K562 (cell line): ENCODE data around the gene HNF4A. TPM values are rescaled to one million over a fixed set of nuclear protein-coding genes. Genes with fewer than 3 reads are reported as not detected.

Source experiments
- ATAC-seq: fragments of 200-7000 bp; cut with Tn5 transposase; 3 replicates; pipeline ENCODE4 v1.9.1; 2020; ENCODE audit warnings: moderate library complexity
- BruUV-seq: library from RNA; stranded (reverse); fragments of 400-500 nt; replicated peaks from 2 replicates; lab custom pipeline; 2021; lab: Mats Ljungman, UMichigan
- CTCF ChIA-PET: fragments of 300-600 bp; formaldehyde crosslinking; extraction: SDS; loops from one replicate; lab custom pipeline; 2021; ENCODE audit warnings: low intra/inter-chr PET ratio; lab: Yijun Ruan, JAX
- POLR2A ChIA-PET: fragments of 300-600, 350-650 bp; sonication (Branson Sonifier 250); formaldehyde crosslinking; extraction: SDS; loops from one replicate; lab custom pipeline; 2021; ENCODE audit warnings: antibody characterized with exemption, inconsistent platforms; lab: Yijun Ruan, JAX
- DNase-seq, 4 experiments: peaks; one replicate each; pipeline versions ENCODE4 v3.0.0 to v3.0.0-alpha.2; 2011 to 2018; ENCODE audit warnings: low spot score in 3 of 4, mixed read lengths in 3 of 4; ENCODE audit errors: extremely low read depth in 1 of 4
- FAIRE-seq: peaks from 2 replicates; lab custom pipeline; 2011; peaks lifted over from hg19 to GRCh38; lab: Jason Lieb, UNC
- H2AFZ ChIP-seq: 2 replicates; pipeline ENCODE4 v1.6.0; 2011; ENCODE audit warnings: low read depth, low read length, control low read depth, inconsistent platforms
- H3K27ac ChIP-seq: fragments of 200-600 bp; 3 replicates; pipeline ENCODE4 v1.8.0; 2011; ENCODE audit warnings: low read depth, mild to moderate bottlenecking, control low read depth, inconsistent platforms, low read length, moderate library complexity, mixed read lengths; ENCODE audit errors: extremely low read depth
- H3K27me3 ChIP-seq, 2 experiments: fragments of 300-600 bp in 1 of 2; 2 replicates in 1 of 2; 3 replicates in 1 of 2; pipeline versions ENCODE4 v1.6.0 to v1.8.0; 2011; ENCODE audit warnings: inconsistent platforms in 2 of 2, low read length in 2 of 2, mild to moderate bottlenecking in 1 of 2, mixed read lengths in 1 of 2, moderate library complexity in 1 of 2; ENCODE audit not compliant: control insufficient read depth in 2 of 2, insufficient read depth in 2 of 2
- H3K36me3 ChIP-seq: fragments of 300-600 bp; 3 replicates; pipeline ENCODE4 v1.8.0; 2011; ENCODE audit warnings: mild to moderate bottlenecking, low read length, inconsistent platforms; ENCODE audit not compliant: control insufficient read depth, insufficient read depth
- H3K4me1 ChIP-seq, 2 experiments: fragments of 200-600 bp in 1 of 2; replicated peaks in 1 of 2; 2 replicates in 1 of 2; 3 replicates in 1 of 2; pipeline versions ENCODE4 v1.5.1 to v1.8.0; 2011; ENCODE audit warnings: inconsistent platforms in 2 of 2, low read length in 2 of 2, mild to moderate bottlenecking in 1 of 2, mixed read lengths in 1 of 2, moderate library complexity in 1 of 2; ENCODE audit not compliant: control insufficient read depth in 2 of 2, insufficient read depth in 2 of 2
- H3K4me2 ChIP-seq: 2 replicates; pipeline ENCODE4 v1.6.1; 2011; ENCODE audit warnings: low read length, control low read depth, inconsistent platforms, mixed read lengths; ENCODE audit not compliant: insufficient read depth
- H3K4me3 ChIP-seq: fragments of 200-600 bp; sonication (generic), shearing (Covaris generic); 2 replicates; pipeline ENCODE4 v1.5.1; 2016; ENCODE audit warnings: control low read depth, inconsistent platforms
- H3K79me2 ChIP-seq: fragments of 200-600 bp; 3 replicates; pipeline ENCODE4 v1.8.0; 2011; ENCODE audit warnings: low read length, inconsistent platforms; ENCODE audit not compliant: control insufficient read depth, insufficient read depth
- H3K9ac ChIP-seq, 2 experiments: 2 replicates each; pipeline versions ENCODE4 v1.6.0 to v1.6.1; 2011; ENCODE audit warnings: low read depth in 2 of 2, low read length in 2 of 2, control low read depth in 1 of 2, inconsistent platforms in 1 of 2, mild to moderate bottlenecking in 1 of 2, mixed read lengths in 1 of 2; ENCODE audit not compliant: insufficient read depth in 1 of 2
- H3K9me1 ChIP-seq: one replicate; pipeline ENCODE4 v1.6.0; 2011; ENCODE audit warnings: inconsistent platforms, mild to moderate bottlenecking, low read length, moderate library complexity; ENCODE audit not compliant: control insufficient read depth, insufficient read depth
- H3K9me3 ChIP-seq: replicated peaks from 2 replicates; pipeline ENCODE4 v1.5.1; 2011; ENCODE audit warnings: low read depth, low read length, inconsistent platforms; ENCODE audit not compliant: control insufficient read depth, insufficient read depth
- H4K20me1 ChIP-seq: replicated peaks from 2 replicates; pipeline ENCODE4 v1.6.1; 2011; ENCODE audit warnings: low read length, inconsistent platforms, mixed read lengths; ENCODE audit not compliant: control insufficient read depth, insufficient read depth
- CEBPG ChIP-seq, 3 experiments: fragments of 200-800 bp in 1 of 3; sonication (Bioruptor generic) in 1 of 3; sonication (generic) in 1 of 3; formaldehyde crosslinking in 1 of 3; IDR thresholded peaks in 2 of 3; conservative IDR thresholded peaks in 1 of 3; 2 replicates each; pipeline versions ENCODE4 v1.6.1 to v1.8.0; 2016 to 2022; ENCODE audit warnings: missing compliant biosample characterization in 2 of 3, missing genetic modification characterization in 2 of 3, mild to moderate bottlenecking in 1 of 3, missing genetic modification reagents in 1 of 3
- HDAC3 ChIP-seq: fragments of 450-650 bp; IDR thresholded peaks from 2 replicates; pipeline ENCODE4 v1.6.1; 2018; ENCODE audit warnings: borderline replicate concordance, mild to moderate bottlenecking, moderate library complexity; ENCODE audit not compliant: partially characterized antibody
- HDGF ChIP-seq: fragments of 450-650 bp; IDR thresholded peaks from 2 replicates; pipeline ENCODE4 v1.6.1; 2016
- MED1 ChIP-seq: sonication (generic); formaldehyde crosslinking; IDR thresholded peaks from 2 replicates; pipeline ENCODE4 v1.8.1; 2023; ENCODE audit warnings: missing genetic modification reagents, borderline replicate concordance
- TGIF2 ChIP-seq: sonication (generic); formaldehyde crosslinking; IDR thresholded peaks from 2 replicates; pipeline ENCODE4 v1.8.1; 2022; ENCODE audit warnings: mild to moderate bottlenecking, missing genetic modification reagents, moderate library complexity
- ZBTB40 ChIP-seq, 2 experiments: fragments of 450-650 bp in 1 of 2; sonication (generic) in 1 of 2; formaldehyde crosslinking in 1 of 2; IDR thresholded peaks; 2 replicates each; pipeline versions ENCODE4 v1.7.1 to v1.9.0; 2016 to 2022; ENCODE audit warnings: inconsistent platforms in 1 of 2, mild to moderate bottlenecking in 1 of 2, missing genetic modification reagents in 1 of 2
- ZNF668 ChIP-seq: fragments of 250-450 bp; sonication (Bioruptor Pico); IDR thresholded peaks from 2 replicates; pipeline ENCODE4 v1.8.0; 2022; ENCODE audit warnings: mild to moderate bottlenecking, inconsistent platforms
- WGBS: fragments of 100-300 bp; shearing (Covaris generic); methylation state at CpG from one replicate; pipeline ENCODE4 v1.1.6; 2016; ENCODE audit warnings: low coverage, mixed read lengths; ENCODE audit not compliant: insufficient coverage; ENCODE audit errors: missing lambda C conversion rate; 5-methylcytosine and 5-hydroxymethylcytosine counted together
- in situ Hi-C: fragments of 300-500 bp; cut with MboI; formaldehyde crosslinking; loops from 4 replicates; pipeline ENCODE4 v1.15.0; 2018; ENCODE audit warnings: inconsistent platforms, mixed read lengths
- intact Hi-C: fragments of 100-400 bp; cut with micrococcal nuclease; formaldehyde crosslinking; loops from 2 replicates; pipeline ENCODE4 v1.14.2; 2022
- polyA plus RNA-seq, 8 experiments: library from polyadenylated mRNA; depleted of rRNA in 4 of 8; stranded (reverse) in 5 of 8; unstranded in 3 of 8; fragments of >200 nt; fragmentation: Nextera tagmentation in 2 of 8; fragmentation: Illumina TruSeq in 1 of 8; extraction: Ambion mirVana in 2 of 8; extraction: Trizol in 1 of 8; gene quantifications; 2 replicates each; pipeline versions ENCODE4 v1.2.1 to v1.2.3, GENCODE V29; 2011 to 2014; ENCODE audit warnings: inconsistent platforms in 1 of 8, missing spikeins in 1 of 8
- total RNA-seq, 7 experiments: library from RNA; depleted of rRNA in 6 of 7; stranded (reverse); fragments of >200 nt in 6 of 7; fragmentation: Illumina TruSeq in 2 of 7; extraction: Trizol in 2 of 7; gene quantifications; 2 replicates each; pipeline versions ENCODE4 v1.2.1 to v1.2.3, GENCODE V29; 2011 to 2021; ENCODE audit warnings: low replicate concordance in 1 of 7
- TF ChIP-seq, protein P1 (sequence below): fragments of 250-450 bp; sonication (Bioruptor Pico); IDR thresholded peaks from 2 replicates; pipeline ENCODE4 v1.5.0; 2021

The HNF4A gene
- total and polyA plus RNA-seq, 9 of the 15 experiments (the other 6 are each of a cell fraction or from before 2014, with no cell fraction given): 0.03 to 0.27 (median 0.08) TPM; not detected in 5

- H3K4me3 ChIP-seq: no peak overlapping the region
- H2AFZ ChIP-seq: no peak overlapping the region
- peak; percentile 20; the same call in 1 of the 3 replicates for ATAC-seq
- no peaks in the 10 kb centered on the region for H3K9me3 ChIP-seq
- intact Hi-C loops: no loop called here
- no peak for DNase-seq
- H3K9ac ChIP-seq: no peak overlapping the region
- CTCF ChIA-PET: no interaction called here
- POLR2A ChIA-PET: interaction anchor here (0.6 to 1.2 kb wide), 2 partner anchors 29 to 51 kb away, joined by 3 read pairs; no protein-coding TSS in a partner anchor
- no peaks in the 10 kb centered on the region for H3K79me2 ChIP-seq
- peaks cover 27 to 37% of the 10 kb centered on the region in 2 experiments for H3K27me3 ChIP-seq
- H3K4me1 ChIP-seq: no peaks in the 10 kb centered on the region; a peak in 1 of 5 replicates
- 3% methylated on average over 12 of the region's 12 CpGs for WGBS
- no peaks in the 10 kb centered on the region for H3K9me1 ChIP-seq
- peaks cover 3% of the 10 kb centered on the region; the same call in 1 of the 2 replicates for H4K20me1 ChIP-seq
- no peak overlapping the region for H3K27ac ChIP-seq
- no peak for FAIRE-seq
- in situ Hi-C loops: no loop called here
- H3K4me2 ChIP-seq: no peak overlapping the region
- BruUV-seq: no TSS peak
- H3K36me3 ChIP-seq: no peaks in the 10 kb centered on the region
- TF ChIP-seq CEBPG (CRISPR knock-in tag; IDR thresholded peaks at IDR 0.05): no peak
- TF ChIP-seq CEBPG (tag; conservative IDR thresholded peaks at IDR 0.05 in 1 of 2, IDR thresholded peaks at IDR 0.05 in 1 of 2): no peak
- no peak for TF ChIP-seq MED1 (CRISPR knock-in tag)
- no peak for TF ChIP-seq ZBTB40 (IDR thresholded peaks at IDR 0.05)
- no peak for TF ChIP-seq ZBTB40 (CRISPR knock-in tag; IDR thresholded peaks at IDR 0.05)
- TF ChIP-seq, protein P1, sequence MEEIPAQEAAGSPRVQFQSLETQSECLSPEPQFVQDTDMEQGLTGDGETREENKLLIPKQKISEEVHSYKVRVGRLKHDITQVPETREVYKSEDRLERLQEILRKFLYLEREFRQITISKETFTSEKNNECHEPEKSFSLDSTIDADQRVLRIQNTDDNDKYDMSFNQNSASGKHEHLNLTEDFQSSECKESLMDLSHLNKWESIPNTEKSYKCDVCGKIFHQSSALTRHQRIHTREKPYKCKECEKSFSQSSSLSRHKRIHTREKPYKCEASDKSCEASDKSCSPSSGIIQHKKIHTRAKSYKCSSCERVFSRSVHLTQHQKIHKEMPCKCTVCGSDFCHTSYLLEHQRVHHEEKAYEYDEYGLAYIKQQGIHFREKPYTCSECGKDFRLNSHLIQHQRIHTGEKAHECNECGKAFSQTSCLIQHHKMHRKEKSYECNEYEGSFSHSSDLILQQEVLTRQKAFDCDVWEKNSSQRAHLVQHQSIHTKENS (CRISPR knock-in tag): no peak
- TF ChIP-seq HDGF: no peak
- no peak for TF ChIP-seq HDAC3
- no peak for TF ChIP-seq TGIF2
- TF ChIP-seq ZNF668 (CRISPR knock-in tag): no peak
These were observed 80.9 kb downstream of the HNF4A start for GRCh38 chr20:44436393-44436792.
